GM21619 (cell line): ENCODE measurements around the gene WNT11.

Experiments used
- ATAC-seq: cut with Tn5 transposase; IDR thresholded peaks from one replicate; pipeline ENCODE4 v1.9.1; 2021; ENCODE audit not compliant: unreplicated experiment

WNT11 gene

GRCh38 chr11:76219243-76219642, 12.9 kb upstream of the WNT11 start:
- no peak for ATAC-seq

- no peak for ATAC-seq
Measured at GRCh38 chr11:76218449-76219178, 12.3 kb upstream of the WNT11 start.

- no peak for ATAC-seq
Measured at GRCh38 chr11:76217653-76218160, 11.4 kb upstream of the WNT11 start.

GRCh38 chr11:76216536-76217325, 10.4 kb upstream of the WNT11 start:
- no peak for ATAC-seq

- ATAC-seq, result no peak
Measured at GRCh38 chr11:76215941-76216340, 9.6 kb upstream of the WNT11 start.

- no peak for ATAC-seq
Measured at GRCh38 chr11:76214968-76215548, 8.8 kb upstream of the WNT11 start.

- ATAC-seq, result no peak
Measured at GRCh38 chr11:76214186-76214585, 7.9 kb upstream of the WNT11 start.

GRCh38 chr11:76212086-76213035, 6.1 kb upstream of the WNT11 start:
- ATAC-seq, result no peak

GRCh38 chr11:76210931-76211851, 4.9 kb upstream of the WNT11 start:
- ATAC-seq, result no peak

GRCh38 chr11:76209973-76210930, 4.0 kb upstream of the WNT11 start:
- no peak for ATAC-seq

GRCh38 chr11:76209375-76209972, 3.2 kb upstream of the WNT11 start:
- no peak for ATAC-seq

- ATAC-seq, result peak; percentile 33
Measured at GRCh38 chr11:76208438-76209374, 2.4 kb upstream of the WNT11 start.

GRCh38 chr11:76207642-76208401, 1.5 kb upstream of the WNT11 start:
- ATAC-seq, result peak; percentile 45

- ATAC-seq, result no peak
Measured at GRCh38 chr11:76206077-76206326, 300 bp downstream of the WNT11 start.

- ATAC-seq, result no peak
Measured at GRCh38 chr11:76205252-76206076, 838 bp downstream of the WNT11 start.

- ATAC-seq, result no peak
Measured at GRCh38 chr11:76203937-76204336, 2.4 kb downstream of the WNT11 start.
